Measurements from ENCODE around the gene CTBP2. TPM values are rescaled to one million over a fixed set of nuclear protein-coding genes. Genes with fewer than 3 reads are reported as not detected.

The CTBP2 gene
- total RNA-seq, 1 experiment from 2014 or later = 77.8 TPM

DNA sequence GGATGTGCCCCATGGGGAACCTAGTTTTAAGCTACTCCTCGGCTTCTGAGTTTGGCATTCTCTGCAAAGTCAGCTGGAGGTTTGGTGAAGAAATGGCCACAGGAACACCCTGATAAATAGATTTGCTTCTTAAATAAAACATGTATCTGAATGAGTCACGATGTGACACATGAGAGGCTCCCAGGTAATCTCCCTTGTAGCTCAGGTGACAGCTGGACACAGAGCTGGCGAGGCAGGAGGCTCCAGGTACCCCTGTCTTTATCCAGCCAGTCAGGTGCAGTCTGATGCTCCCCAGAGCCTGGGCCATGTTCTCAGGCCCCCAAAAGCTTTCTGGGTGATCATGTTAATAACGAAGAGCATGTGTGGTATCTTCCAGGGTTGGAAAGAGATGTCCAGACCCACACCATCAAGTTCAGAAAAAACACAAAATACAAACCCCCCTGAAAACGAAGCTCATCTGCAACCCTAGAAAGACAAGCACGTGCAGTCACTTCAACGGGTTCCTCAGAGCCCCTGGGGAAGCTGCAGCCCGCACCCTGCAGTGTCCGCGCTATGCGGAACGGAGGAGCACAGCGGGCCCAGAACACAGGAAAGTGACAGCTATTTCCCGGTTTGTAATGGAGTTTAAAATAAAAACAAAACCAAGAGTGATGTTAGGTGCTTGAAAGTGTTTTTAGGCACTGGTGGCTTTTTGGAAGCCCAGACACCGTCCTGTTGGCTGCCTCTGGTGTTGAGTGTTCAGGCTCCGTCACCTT is 149.0 kb downstream of the CTBP2 start:
- POLR2A ChIA-PET (ENCODE audit: low non-redundant PET) = no interaction called here
- CTCF ChIA-PET = no interaction called here

DNA sequence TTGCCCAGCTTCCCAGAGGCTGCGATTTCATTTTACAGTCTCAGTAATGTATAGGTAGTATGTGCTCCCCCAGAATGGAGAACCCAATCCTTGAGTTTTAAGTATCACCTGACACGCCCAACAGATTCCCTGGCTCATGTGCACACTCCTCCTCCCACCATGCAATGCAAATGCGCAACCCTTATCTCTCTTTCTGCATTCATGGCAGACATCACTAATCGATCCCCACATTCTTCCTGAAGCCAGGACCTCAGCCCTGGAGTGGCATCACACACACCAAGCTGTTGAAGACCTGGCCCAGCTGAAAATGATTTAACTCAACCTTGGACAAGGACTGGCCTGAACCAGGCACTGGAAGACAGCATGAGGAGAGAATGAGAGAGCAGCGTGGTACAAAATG is 150.0 kb downstream of the CTBP2 start:
- Histone ChIP-seq H3K27me3 (replicated peaks; ENCODE audit: insufficient read depth, low read depth, low read length, poor library complexity) (no peaks in the 10 kb centered on the region), H3K4me3 (ENCODE audit: low read depth, low read length, poor library complexity, severe bottlenecking) (no peak overlapping the region), H3K4me1 (ENCODE audit: insufficient read depth, low read length, poor library complexity, severe bottlenecking) (no peaks in the 10 kb centered on the region), H3K36me3 (ENCODE audit: insufficient read depth, low read length, poor library complexity, severe bottlenecking) (no peaks in the 10 kb centered on the region), H3K27ac (ENCODE audit: low read depth, low read length, poor library complexity, severe bottlenecking) (no peak overlapping the region), H3K9me3 (ENCODE audit: low read depth, low read length, poor library complexity, severe bottlenecking) (no peaks in the 10 kb centered on the region)
- intact Hi-C loops (cut with micrococcal nuclease; ENCODE audit: unreplicated experiment) = no loop called here
- POLR2A ChIA-PET (ENCODE audit: low non-redundant PET) = no interaction called here
- no peak for DNase-seq (ENCODE audit: low spot score)
- TF ChIP-seq, protein P1, sequence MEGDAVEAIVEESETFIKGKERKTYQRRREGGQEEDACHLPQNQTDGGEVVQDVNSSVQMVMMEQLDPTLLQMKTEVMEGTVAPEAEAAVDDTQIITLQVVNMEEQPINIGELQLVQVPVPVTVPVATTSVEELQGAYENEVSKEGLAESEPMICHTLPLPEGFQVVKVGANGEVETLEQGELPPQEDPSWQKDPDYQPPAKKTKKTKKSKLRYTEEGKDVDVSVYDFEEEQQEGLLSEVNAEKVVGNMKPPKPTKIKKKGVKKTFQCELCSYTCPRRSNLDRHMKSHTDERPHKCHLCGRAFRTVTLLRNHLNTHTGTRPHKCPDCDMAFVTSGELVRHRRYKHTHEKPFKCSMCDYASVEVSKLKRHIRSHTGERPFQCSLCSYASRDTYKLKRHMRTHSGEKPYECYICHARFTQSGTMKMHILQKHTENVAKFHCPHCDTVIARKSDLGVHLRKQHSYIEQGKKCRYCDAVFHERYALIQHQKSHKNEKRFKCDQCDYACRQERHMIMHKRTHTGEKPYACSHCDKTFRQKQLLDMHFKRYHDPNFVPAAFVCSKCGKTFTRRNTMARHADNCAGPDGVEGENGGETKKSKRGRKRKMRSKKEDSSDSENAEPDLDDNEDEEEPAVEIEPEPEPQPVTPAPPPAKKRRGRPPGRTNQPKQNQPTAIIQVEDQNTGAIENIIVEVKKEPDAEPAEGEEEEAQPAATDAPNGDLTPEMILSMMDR (conservative IDR thresholded peaks at IDR 0.05; ENCODE audit: low read depth, low read length) = no peak
- TF ChIP-seq EZH2 (IDR thresholded peaks at IDR 0.05; ENCODE audit: borderline replicate concordance, low read depth, low read length, poor library complexity, severe bottlenecking) = no peak
- CTCF ChIA-PET = interaction anchor here (0.6 kb wide), 1 partner anchor 45 kb away, joined by 5 read pairs; no protein-coding TSS in a partner anchor
- BruUV-seq (replicated peaks) = no TSS peak

More for the DNA sequence above, 149.0 kb downstream of the CTBP2 start:
- Histone ChIP-seq H3K27ac (ENCODE audit: low read depth, low read length, poor library complexity, severe bottlenecking) (no peak overlapping the region), H3K4me3 (ENCODE audit: low read depth, low read length, poor library complexity, severe bottlenecking) (no peak overlapping the region), H3K36me3 (ENCODE audit: insufficient read depth, low read length, poor library complexity, severe bottlenecking) (no peaks in the 10 kb centered on the region), H3K4me1 (ENCODE audit: insufficient read depth, low read length, poor library complexity, severe bottlenecking) (peaks cover 2% of the 10 kb centered on the region), H3K27me3 (replicated peaks; ENCODE audit: insufficient read depth, low read depth, low read length, poor library complexity) (no peaks in the 10 kb centered on the region), H3K9me3 (ENCODE audit: low read depth, low read length, poor library complexity, severe bottlenecking) (no peaks in the 10 kb centered on the region)
- TF ChIP-seq, protein P1 (conservative IDR thresholded peaks at IDR 0.05; ENCODE audit: low read depth, low read length) = no peak
- no peak for TF ChIP-seq EZH2 (IDR thresholded peaks at IDR 0.05; ENCODE audit: borderline replicate concordance, low read depth, low read length, poor library complexity, severe bottlenecking)
- no TSS peak for BruUV-seq (replicated peaks)
- DNase-seq (ENCODE audit: low spot score) = no peak
- intact Hi-C loops (cut with micrococcal nuclease; ENCODE audit: unreplicated experiment) = no loop called here

DNA sequence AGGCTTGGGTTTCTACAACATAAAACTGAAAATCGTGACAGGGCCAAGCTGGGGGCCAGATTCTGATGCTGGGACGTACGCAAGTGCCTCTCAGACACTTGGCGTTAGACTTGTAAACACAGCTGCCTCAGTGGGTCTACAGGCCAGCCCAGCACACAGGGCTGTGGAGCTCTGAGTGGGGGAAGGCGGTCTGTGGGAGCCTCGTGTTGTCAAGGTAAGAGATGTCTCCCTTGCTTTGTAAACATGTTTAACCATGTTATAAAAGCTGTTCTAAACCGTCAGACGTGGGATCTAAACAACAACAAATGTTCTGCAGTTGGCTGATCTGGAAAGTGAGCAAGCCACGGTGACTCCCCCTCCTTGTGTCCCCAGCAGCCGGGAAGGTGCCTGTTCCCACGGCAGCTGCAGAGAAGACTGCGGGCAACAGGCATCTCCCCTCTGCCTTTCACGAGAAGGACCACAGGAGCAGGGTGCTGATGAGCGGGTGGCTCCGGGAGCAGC is 150.7 kb downstream of the CTBP2 start:
- Histone ChIP-seq H3K4me3 (ENCODE audit: low read depth, low read length, poor library complexity, severe bottlenecking) (no peak overlapping the region), H3K36me3 (ENCODE audit: insufficient read depth, low read length, poor library complexity, severe bottlenecking) (no peaks in the 10 kb centered on the region), H3K27me3 (replicated peaks; ENCODE audit: insufficient read depth, low read depth, low read length, poor library complexity) (no peaks in the 10 kb centered on the region), H3K27ac (ENCODE audit: low read depth, low read length, poor library complexity, severe bottlenecking) (no peak overlapping the region), H3K9me3 (ENCODE audit: low read depth, low read length, poor library complexity, severe bottlenecking) (no peaks in the 10 kb centered on the region), H3K4me1 (ENCODE audit: insufficient read depth, low read length, poor library complexity, severe bottlenecking) (no peaks in the 10 kb centered on the region)
- no peak for DNase-seq (ENCODE audit: low spot score)
- no TSS peak for BruUV-seq (replicated peaks)
- intact Hi-C loops (cut with micrococcal nuclease; ENCODE audit: unreplicated experiment) = no loop called here
- POLR2A ChIA-PET (ENCODE audit: low non-redundant PET) = no interaction called here
- TF ChIP-seq, protein P1 (conservative IDR thresholded peaks at IDR 0.05; ENCODE audit: low read depth, low read length) = no peak
- TF ChIP-seq EZH2 (IDR thresholded peaks at IDR 0.05; ENCODE audit: borderline replicate concordance, low read depth, low read length, poor library complexity, severe bottlenecking) = no peak
- CTCF ChIA-PET = interaction anchor here (0.6 kb wide), 1 partner anchor 46 kb away, joined by 5 read pairs; no protein-coding TSS in a partner anchor
